Osteocyte (in vitro differentiated cells): Measurements from ENCODE around the gene NRP2. TPM values are rescaled to one million over a fixed set of nuclear protein-coding genes. Genes with fewer than 3 reads are reported as not detected.

Experiments
- DNase-seq: peaks from one replicate; pipeline ENCODE4 v3.0.0; 2021; ENCODE audit warnings: mixed read lengths; ENCODE audit not compliant: unreplicated experiment; ENCODE audit errors: extremely low spot score
- H3K27ac Mint-ChIP-seq: one replicate; pipeline ENCODE4 v1.8.0; 2021; ENCODE audit warnings: mild to moderate bottlenecking, mixed read lengths; ENCODE audit not compliant: unreplicated experiment
- H3K27me3 Mint-ChIP-seq: one replicate; pipeline ENCODE4 v1.8.0; 2021; ENCODE audit warnings: mixed read lengths; ENCODE audit not compliant: unreplicated experiment
- H3K36me3 Mint-ChIP-seq: one replicate; pipeline ENCODE4 v1.8.0; 2021; ENCODE audit warnings: mixed read lengths; ENCODE audit not compliant: unreplicated experiment
- H3K4me1 Mint-ChIP-seq: one replicate; pipeline ENCODE4 v1.8.0; 2021; ENCODE audit warnings: mixed read lengths; ENCODE audit not compliant: unreplicated experiment
- H3K4me3 Mint-ChIP-seq: one replicate; pipeline ENCODE4 v1.8.0; 2021; ENCODE audit warnings: mild to moderate bottlenecking, moderate library complexity, mixed read lengths; ENCODE audit not compliant: unreplicated experiment
- H3K9me3 Mint-ChIP-seq: one replicate; pipeline ENCODE4 v1.8.0; 2021; ENCODE audit warnings: mixed read lengths; ENCODE audit not compliant: unreplicated experiment
- total RNA-seq: library from RNA; stranded (reverse); gene quantifications from 2 replicates; pipeline ENCODE4 v1.2.1, GENCODE V29; 2021
- TF ChIP-seq, protein P1 (sequence below): fragments of 200-600 bp; sonication (generic); IDR thresholded peaks from 2 replicates; pipeline ENCODE4 v1.5.0; 2021; ENCODE audit warnings: antibody characterized with exemption, mild to moderate bottlenecking, moderate library complexity

The NRP2 gene
- total RNA-seq, 1 donor from 2014 or later: 52.4 TPM

GRCh38 chr2:205723179-205723578 is 40.9 kb downstream of the NRP2 start:
- TF ChIP-seq, protein P1, sequence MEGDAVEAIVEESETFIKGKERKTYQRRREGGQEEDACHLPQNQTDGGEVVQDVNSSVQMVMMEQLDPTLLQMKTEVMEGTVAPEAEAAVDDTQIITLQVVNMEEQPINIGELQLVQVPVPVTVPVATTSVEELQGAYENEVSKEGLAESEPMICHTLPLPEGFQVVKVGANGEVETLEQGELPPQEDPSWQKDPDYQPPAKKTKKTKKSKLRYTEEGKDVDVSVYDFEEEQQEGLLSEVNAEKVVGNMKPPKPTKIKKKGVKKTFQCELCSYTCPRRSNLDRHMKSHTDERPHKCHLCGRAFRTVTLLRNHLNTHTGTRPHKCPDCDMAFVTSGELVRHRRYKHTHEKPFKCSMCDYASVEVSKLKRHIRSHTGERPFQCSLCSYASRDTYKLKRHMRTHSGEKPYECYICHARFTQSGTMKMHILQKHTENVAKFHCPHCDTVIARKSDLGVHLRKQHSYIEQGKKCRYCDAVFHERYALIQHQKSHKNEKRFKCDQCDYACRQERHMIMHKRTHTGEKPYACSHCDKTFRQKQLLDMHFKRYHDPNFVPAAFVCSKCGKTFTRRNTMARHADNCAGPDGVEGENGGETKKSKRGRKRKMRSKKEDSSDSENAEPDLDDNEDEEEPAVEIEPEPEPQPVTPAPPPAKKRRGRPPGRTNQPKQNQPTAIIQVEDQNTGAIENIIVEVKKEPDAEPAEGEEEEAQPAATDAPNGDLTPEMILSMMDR: no peak
- no peaks in the 10 kb centered on the region for H3K27me3 Mint-ChIP-seq
- peaks cover 25% of the 10 kb centered on the region for H3K4me1 Mint-ChIP-seq
- no peak overlapping the region for H3K4me3 Mint-ChIP-seq
- H3K9me3 Mint-ChIP-seq: no peaks in the 10 kb centered on the region
- peaks cover 44% of the 10 kb centered on the region for H3K36me3 Mint-ChIP-seq
- DNase-seq: no peak
- no peak overlapping the region for H3K27ac Mint-ChIP-seq

DNA sequence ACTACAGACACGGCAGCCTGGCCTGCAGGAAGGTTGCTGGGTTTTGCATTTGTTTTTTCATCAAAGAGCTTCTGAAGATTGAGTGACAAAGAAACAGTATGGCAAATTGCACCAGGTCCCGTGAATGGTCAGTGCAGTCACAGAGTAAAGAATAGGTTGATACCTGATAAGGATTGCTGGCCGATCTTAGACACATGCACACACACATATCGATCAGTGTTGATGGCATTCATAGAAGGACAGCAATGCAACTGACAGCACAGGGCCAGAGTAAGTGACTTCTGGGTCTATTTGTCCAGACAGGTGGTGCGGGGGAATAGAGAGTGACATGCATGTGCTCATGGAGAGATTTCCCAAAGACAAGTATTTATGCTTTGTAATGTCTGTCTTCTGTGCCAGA is 42.8 kb downstream of the NRP2 start:
- TF ChIP-seq, protein P1: no peak
- no peak overlapping the region for H3K27ac Mint-ChIP-seq
- H3K9me3 Mint-ChIP-seq: no peaks in the 10 kb centered on the region
- H3K36me3 Mint-ChIP-seq: peaks cover 46% of the 10 kb centered on the region
- no peak overlapping the region for H3K4me3 Mint-ChIP-seq
- no peak for DNase-seq
- H3K4me1 Mint-ChIP-seq: peaks cover 26% of the 10 kb centered on the region
- no peaks in the 10 kb centered on the region for H3K27me3 Mint-ChIP-seq

DNA sequence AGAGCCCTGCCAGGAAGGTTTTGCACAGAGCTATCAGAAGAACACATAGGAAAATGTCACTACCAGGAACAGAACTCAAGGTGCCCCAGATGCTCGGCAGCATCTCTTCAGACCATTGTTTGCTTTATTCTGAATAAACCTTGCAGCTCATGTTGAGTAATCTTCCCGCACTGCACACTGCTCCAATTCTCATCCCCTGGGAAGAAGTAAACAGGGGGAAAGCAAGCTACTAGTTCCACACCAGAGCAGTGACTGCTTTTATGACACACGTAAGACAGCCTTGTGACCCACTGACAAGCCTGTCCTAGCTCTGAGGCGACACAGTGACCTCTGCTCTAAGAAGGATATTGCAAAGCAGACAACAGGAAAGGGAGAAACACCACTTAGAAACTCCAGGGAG is 44.2 kb downstream of the NRP2 start:
- no peak overlapping the region for H3K4me3 Mint-ChIP-seq
- no peaks in the 10 kb centered on the region for H3K9me3 Mint-ChIP-seq
- peaks cover 46% of the 10 kb centered on the region for H3K36me3 Mint-ChIP-seq
- H3K27me3 Mint-ChIP-seq: no peaks in the 10 kb centered on the region
- DNase-seq: no peak
- H3K27ac Mint-ChIP-seq: no peak overlapping the region
- TF ChIP-seq, protein P1: no peak
- H3K4me1 Mint-ChIP-seq: peaks cover 37% of the 10 kb centered on the region

DNA sequence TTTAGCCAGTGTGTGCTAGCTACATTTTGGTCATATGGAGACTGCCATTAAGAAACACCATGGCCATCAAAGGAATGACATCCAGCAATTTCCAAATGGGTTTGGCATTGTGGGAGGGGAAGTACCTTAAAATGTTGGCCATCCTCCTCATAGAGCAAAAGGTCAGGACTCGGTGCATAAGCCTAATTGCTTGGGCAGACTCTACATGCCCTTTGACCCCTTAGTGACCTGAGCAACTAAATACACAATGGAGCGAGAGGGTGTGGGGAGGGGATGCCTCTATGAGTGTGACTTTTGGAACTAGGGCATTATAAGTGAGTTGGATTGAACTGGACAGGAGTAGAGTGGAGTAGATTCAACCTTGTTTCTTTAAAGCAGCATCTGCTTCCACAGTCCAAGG is 44.9 kb downstream of the NRP2 start:
- no peak for DNase-seq
- Mint-ChIP-seq H3K9me3 (no peaks in the 10 kb centered on the region), H3K27ac (no peak overlapping the region), H3K4me3 (no peak overlapping the region), H3K4me1 (peaks cover 42% of the 10 kb centered on the region), H3K27me3 (no peaks in the 10 kb centered on the region), H3K36me3 (peaks cover 46% of the 10 kb centered on the region)
- TF ChIP-seq, protein P1: no peak

- Mint-ChIP-seq H3K4me3 (no peak overlapping the region), H3K36me3 (peaks cover 49% of the 10 kb centered on the region), H3K4me1 (peaks cover 52% of the 10 kb centered on the region), H3K27ac (no peak overlapping the region), H3K27me3 (no peaks in the 10 kb centered on the region), H3K9me3 (no peaks in the 10 kb centered on the region)
- no peak for DNase-seq
- TF ChIP-seq, protein P1: no peak
Measured at GRCh38 chr2:205728366-205728765, 46.1 kb downstream of the NRP2 start.
